HUDEP-2 (cell line): ENCODE data around the gene CTIF.

Experiments
- DNase-seq, 76 experiments: peaks; one replicate each; lab custom pipeline; 2025; ENCODE audit not compliant: unreplicated experiment in 76 of 76; lab: John Stamatoyannopoulos, UW

Gene CTIF

GRCh38 chr18:48871391-48872166 is 332.7 kb downstream of the CTIF start:
- DNase-seq: no peak

- DNase-seq: no peak
Observed at GRCh38 chr18:48872234-48873145, 333.7 kb downstream of the CTIF start.

GRCh38 chr18:48874233-48874632 is 335.4 kb downstream of the CTIF start:
- no peak for DNase-seq

GRCh38 chr18:48874701-48875162 is 335.9 kb downstream of the CTIF start:
- no peak for DNase-seq

- no peak for DNase-seq
Observed at GRCh38 chr18:48875314-48875941, 336.6 kb downstream of the CTIF start.

GRCh38 chr18:48875942-48876511 is 337.2 kb downstream of the CTIF start:
- DNase-seq: no peak

- no peak for DNase-seq
Observed at GRCh38 chr18:48876590-48876989, 337.8 kb downstream of the CTIF start.

- DNase-seq: no peak
Observed at GRCh38 chr18:48877941-48878340, 339.1 kb downstream of the CTIF start.

GRCh38 chr18:48878471-48878870 is 339.6 kb downstream of the CTIF start:
- no peak for DNase-seq

GRCh38 chr18:48879008-48879431 is 340.2 kb downstream of the CTIF start:
- DNase-seq: no peak

GRCh38 chr18:48880931-48881330 is 342.1 kb downstream of the CTIF start:
- no peak for DNase-seq

- DNase-seq: no peak
Observed at GRCh38 chr18:48882379-48882778, 343.5 kb downstream of the CTIF start.

- DNase-seq: no peak
Observed at GRCh38 chr18:48884306-48884705, 345.5 kb downstream of the CTIF start.

- DNase-seq: no peak
Observed at GRCh38 chr18:48884771-48885170, 345.9 kb downstream of the CTIF start.

GRCh38 chr18:48885266-48885923 is 346.6 kb downstream of the CTIF start:
- DNase-seq: no peak

GRCh38 chr18:48885924-48886400 is 347.1 kb downstream of the CTIF start:
- DNase-seq: no peak

- no peak for DNase-seq
Observed at GRCh38 chr18:48886520-48887293, 347.9 kb downstream of the CTIF start.

- DNase-seq: no peak
Observed at GRCh38 chr18:48887294-48887904, 348.6 kb downstream of the CTIF start.
